ENCODE data around the gene STX5. TPM values are rescaled to one million over a fixed set of nuclear protein-coding genes. Genes with fewer than 3 reads are reported as not detected.
"Not testable (repeated sequence)": the region's sequence is repeated elsewhere in the genome, so short reads cannot be mapped to it uniquely, and the experiment has no call there.

STX5 gene
- total and polyA plus RNA-seq, 10 donors: 20.9 to 50.7 (median 42.6) TPM

GRCh38 chr11:62844154-62844553 lies 12.3 kb upstream of the STX5 start:
- Histone ChIP-seq H3K9me3 (no peaks in the 10 kb centered on the region), H3K27me3 (replicated peaks in 1 of 7) (no peaks in the 10 kb centered on the region), H3K36me3 (no peaks in the 10 kb centered on the region), H3K4me3 (no peak overlapping the region), H3K27ac (no peak overlapping the region), H3K4me1 (peaks cover 6 to 25% (median 19%) of the 10 kb centered on the region in 6 donors)
- 94 to 99% (median 97%) methylated on average over 3 of the region's 3 CpGs for WGBS, 5 donors
- no peak for DNase-seq
- intact Hi-C loops (cut with DNase I; ENCODE audit: low total_unique reads): no loop called here
- no peak for TF ChIP-seq POLR2AphosphoS5 (IDR thresholded peaks at IDR 0.05)
- TF ChIP-seq POLR2A (IDR thresholded peaks at IDR 0.05): no peak
- no peak for TF ChIP-seq CTCF (IDR thresholded peaks at IDR 0.05 in 8 of 11, conservative IDR thresholded peaks at IDR 0.05 in 3 of 11)

DNA sequence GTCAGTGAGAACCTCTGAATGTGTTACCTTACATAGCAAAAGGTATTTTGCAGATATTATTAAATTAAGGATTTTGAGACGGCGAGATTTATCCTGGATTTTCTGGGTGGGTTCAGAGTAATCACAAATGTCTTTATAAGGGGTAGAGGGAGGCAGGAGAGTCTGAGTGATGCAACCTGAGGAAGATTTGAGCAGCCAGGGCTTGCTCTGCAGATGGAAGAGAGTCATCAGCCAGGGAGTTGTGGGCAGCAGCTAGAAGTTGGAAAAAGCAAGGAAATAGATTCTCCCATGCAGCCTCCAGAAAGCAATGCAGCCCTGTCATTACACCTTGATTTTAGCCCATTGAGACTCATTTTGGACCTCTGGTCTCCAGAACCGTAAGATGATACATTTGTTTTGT lies 11.6 kb upstream of the STX5 start:
- intact Hi-C loops (cut with DNase I; ENCODE audit: low total_unique reads): no loop called here
- peaks cover 11 to 32% (median 26%) of the 10 kb centered on the region in 6 donors for H3K4me1 ChIP-seq
- 93 to 99% (median 96%) methylated on average over 3 of the region's 3 CpGs for WGBS, 5 donors

GRCh38 chr11:62842891-62843290 lies 11.0 kb upstream of the STX5 start:
- not testable (repeated sequence) for H3K27me3 ChIP-seq (replicated peaks in 1 of 7)

More for the DNA sequence above, 11.6 kb upstream of the STX5 start:
- Histone ChIP-seq H3K36me3 (no peaks in the 10 kb centered on the region), H3K4me3 (no peak overlapping the region), H3K27me3 (replicated peaks in 1 of 7) (no peaks in the 10 kb centered on the region), H3K27ac (no peak overlapping the region), H3K9me3 (no peaks in the 10 kb centered on the region)
- no peak for DNase-seq
- TF ChIP-seq POLR2AphosphoS5 (IDR thresholded peaks at IDR 0.05) (no peak), POLR2A (IDR thresholded peaks at IDR 0.05) (no peak), CTCF (IDR thresholded peaks at IDR 0.05 in 8 of 11, conservative IDR thresholded peaks at IDR 0.05 in 3 of 11) (no peak)

DNA sequence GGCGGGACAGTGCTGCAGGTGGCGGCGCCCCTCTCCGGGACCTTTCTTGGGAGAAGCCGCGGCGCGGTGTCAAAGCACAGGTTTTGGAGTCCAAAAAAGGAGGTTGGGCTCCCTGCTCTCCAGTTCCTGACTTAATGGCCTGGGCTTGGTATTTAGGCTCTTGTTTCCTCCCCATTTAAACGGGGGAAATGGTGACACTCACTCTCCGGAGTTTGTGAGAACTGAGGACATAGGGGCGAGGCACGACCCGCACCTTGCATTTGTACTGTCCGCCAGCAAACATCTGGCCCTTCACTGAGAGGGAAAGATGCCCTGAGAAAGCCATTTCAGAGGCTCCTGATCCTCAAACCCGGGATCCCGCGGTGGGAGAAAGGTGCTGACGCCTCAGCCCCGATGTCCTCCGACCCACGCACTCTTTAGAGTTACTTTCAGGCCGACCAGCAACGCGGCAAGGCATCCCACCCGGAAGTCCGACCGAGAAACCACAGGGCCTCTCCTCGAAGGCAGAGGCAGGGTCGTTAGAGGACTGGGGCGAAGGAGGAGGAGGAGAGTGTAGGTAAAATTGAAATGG lies 10.4 kb upstream of the STX5 start:
- H3K4me1 ChIP-seq: peaks cover 17 to 44% (median 37%) of the 10 kb centered on the region in 6 donors
- H3K4me3 ChIP-seq: peak overlapping the region; percentile 20 to 99 (median 85)
- no peaks in the 10 kb centered on the region for H3K9me3 ChIP-seq
- DNase-seq: peak; percentile 89
- TF ChIP-seq POLR2A (IDR thresholded peaks at IDR 0.05) (no peak), CTCF (IDR thresholded peaks at IDR 0.05 in 8 of 11, conservative IDR thresholded peaks at IDR 0.05 in 3 of 11) (no peak), POLR2AphosphoS5 (IDR thresholded peaks at IDR 0.05) (peak in 2 of 3 donors; percentile 83 to 86)
- H3K27me3 ChIP-seq (replicated peaks in 1 of 7): no peaks in the 10 kb centered on the region
- intact Hi-C loops (cut with DNase I; ENCODE audit: low total_unique reads): no loop called here
- H3K36me3 ChIP-seq: peaks cover 0 to 8% (median 0%) of the 10 kb centered on the region in 6 donors
- WGBS, 5 donors: 3 to 6% (median 4%) methylated on average over 21 to 30 of the region's 30 CpGs
- H3K27ac ChIP-seq: peak overlapping the region; percentile 97 to 100 (median 98)

More at GRCh38 chr11:62842891-62843290, 11.0 kb upstream of the STX5 start:
- intact Hi-C loops (cut with DNase I; ENCODE audit: low total_unique reads); H3K36me3 ChIP-seq; DNase-seq; H3K9me3 ChIP-seq: not testable (repeated sequence)
- Histone ChIP-seq H3K4me1 (peaks cover 17 to 38% (median 31%) of the 10 kb centered on the region in 6 donors), H3K27ac (peak overlapping the region; percentile 97 to 100 (median 98)), H3K4me3 (peak overlapping the region in 2 of 8 donors; percentile 76 to 99)
- 83 to 90% (median 89%) methylated on average over 9 of the region's 9 CpGs for WGBS, 5 donors
